IPS DF 6.9 (cell line): ENCODE data around the gene C11orf86.

Experiments used
- DNase-seq: peaks from one replicate; pipeline ENCODE4 v3.0.0-alpha.2; 2013; ENCODE audit warnings: low read depth, low spot score
- H3K27ac ChIP-seq: one replicate; pipeline ENCODE4 v1.5.1; 2013; ENCODE audit warnings: low read length, control low read depth
- H3K27me3 ChIP-seq: 2 replicates; pipeline ENCODE4 v1.6.1; 2013; ENCODE audit warnings: mild to moderate bottlenecking, low read length; ENCODE audit not compliant: control insufficient read depth, insufficient read depth
- H3K36me3 ChIP-seq: 2 replicates; pipeline ENCODE4 v1.6.1; 2013; ENCODE audit warnings: low read length; ENCODE audit not compliant: control insufficient read depth, insufficient read depth
- H3K4me1 ChIP-seq: 2 replicates; pipeline ENCODE4 v1.6.1; 2013; ENCODE audit warnings: low read length; ENCODE audit not compliant: control insufficient read depth, insufficient read depth
- H3K4me3 ChIP-seq: 2 replicates; pipeline ENCODE4 v1.5.1; 2013; ENCODE audit warnings: mild to moderate bottlenecking, low read length
- H3K9me3 ChIP-seq: 2 replicates; pipeline ENCODE4 v1.6.1; 2013; ENCODE audit warnings: low read length, inconsistent platforms; ENCODE audit not compliant: control insufficient read depth, insufficient read depth
- WGBS: extraction: QIAGEN DNeasy Blood & Tissue Kit; methylation state at CpG from one replicate; pipeline ENCODE4 v1.1.7; 2013; ENCODE audit warnings: mixed read lengths, missing lambda C conversion rate; ENCODE audit not compliant: insufficient read length, insufficient coverage; 5-methylcytosine and 5-hydroxymethylcytosine counted together

The C11orf86 gene

GRCh38 chr11:67010296-67010905 is 35.3 kb downstream of the C11orf86 start:
- DNase-seq, result no peak
- H3K4me1 ChIP-seq, result no peaks in the 10 kb centered on the region
- no peak overlapping the region for H3K4me3 ChIP-seq
- H3K9me3 ChIP-seq, result no peaks in the 10 kb centered on the region
- WGBS, result no CpG with 5 or more reads among the region's 7 CpGs
- H3K36me3 ChIP-seq, result no peaks in the 10 kb centered on the region; the same call in 1 of the 2 replicates
- H3K27ac ChIP-seq, result no peak overlapping the region
- H3K27me3 ChIP-seq, result no peaks in the 10 kb centered on the region

- Histone ChIP-seq H3K9me3 (no peaks in the 10 kb centered on the region), H3K27ac (no peak overlapping the region), H3K4me1 (no peaks in the 10 kb centered on the region), H3K4me3 (no peak overlapping the region), H3K27me3 (no peaks in the 10 kb centered on the region), H3K36me3 (no peaks in the 10 kb centered on the region; the same call in 1 of the 2 replicates)
- DNase-seq, result no peak
- no CpG with 5 or more reads among the region's 11 CpGs for WGBS
Observed at GRCh38 chr11:67013511-67014045, 38.5 kb downstream of the C11orf86 start.

- WGBS, result no CpG with 5 or more reads among the region's 7 CpGs
- H3K27ac ChIP-seq, result no peak overlapping the region
- H3K9me3 ChIP-seq, result no peaks in the 10 kb centered on the region
- no peak overlapping the region for H3K4me3 ChIP-seq
- no peak for DNase-seq
- H3K36me3 ChIP-seq, result no peaks in the 10 kb centered on the region; the same call in 1 of the 2 replicates
- H3K27me3 ChIP-seq, result no peaks in the 10 kb centered on the region
- H3K4me1 ChIP-seq, result no peaks in the 10 kb centered on the region
Observed at GRCh38 chr11:67014343-67014742, 39.2 kb downstream of the C11orf86 start.

GRCh38 chr11:67015048-67015447 is 39.9 kb downstream of the C11orf86 start:
- DNase-seq, result no peak
- no peak overlapping the region for H3K4me3 ChIP-seq
- no peaks in the 10 kb centered on the region for H3K27me3 ChIP-seq
- H3K27ac ChIP-seq, result no peak overlapping the region
- no peaks in the 10 kb centered on the region for H3K4me1 ChIP-seq
- no peaks in the 10 kb centered on the region for H3K9me3 ChIP-seq
- H3K36me3 ChIP-seq, result no peaks in the 10 kb centered on the region; the same call in 1 of the 2 replicates
- WGBS, result no CpG with 5 or more reads among the region's 8 CpGs

- Histone ChIP-seq H3K36me3 (no peaks in the 10 kb centered on the region; the same call in 1 of the 2 replicates), H3K27me3 (no peaks in the 10 kb centered on the region), H3K27ac (no peak overlapping the region), H3K4me1 (no peaks in the 10 kb centered on the region), H3K9me3 (no peaks in the 10 kb centered on the region), H3K4me3 (no peak overlapping the region)
- DNase-seq, result no peak
- no CpG with 5 or more reads among the region's 5 CpGs for WGBS
Observed at GRCh38 chr11:67016550-67016949, 41.4 kb downstream of the C11orf86 start.

- Histone ChIP-seq H3K27me3 (peaks cover 21% of the 10 kb centered on the region), H3K4me3 (no peak overlapping the region), H3K27ac (no peak overlapping the region), H3K36me3 (no peaks in the 10 kb centered on the region), H3K4me1 (peaks cover 2% of the 10 kb centered on the region; the same call in 1 of the 2 replicates), H3K9me3 (no peaks in the 10 kb centered on the region)
- no CpG with 5 or more reads among the region's 6 CpGs for WGBS
- DNase-seq, result no peak
Observed at GRCh38 chr11:67020949-67021348, 45.8 kb downstream of the C11orf86 start.

- Histone ChIP-seq H3K36me3 (no peaks in the 10 kb centered on the region), H3K27ac (no peak overlapping the region), H3K4me1 (peaks cover 2% of the 10 kb centered on the region; the same call in 1 of the 2 replicates), H3K9me3 (no peaks in the 10 kb centered on the region), H3K27me3 (peaks cover 21% of the 10 kb centered on the region), H3K4me3 (peak overlapping the region; percentile 29; the same call in 1 of the 2 replicates)
- DNase-seq, result no peak
- WGBS, result no CpG with 5 or more reads among the region's 20 CpGs
Observed at GRCh38 chr11:67022341-67022933, 47.3 kb downstream of the C11orf86 start.

- Histone ChIP-seq H3K27me3 (peaks cover 21% of the 10 kb centered on the region), H3K4me3 (peak within 1 kb of the TSS; percentile 29; the same call in 1 of the 2 replicates), H3K9me3 (no peaks in the 10 kb centered on the region), H3K36me3 (no peaks in the 10 kb centered on the region), H3K4me1 (peaks cover 2% of the 10 kb centered on the region; the same call in 1 of the 2 replicates), H3K27ac (no peak within 1 kb of the TSS)
- no CpG with 5 or more reads among the region's 118 CpGs for WGBS
- no peak for DNase-seq
Observed at GRCh38 chr11:67022961-67023956, 48.2 kb downstream of the C11orf86 start, which contains the start of gene SYT12. TSS of gene SYT12 (plus strand) at chr11:67023134. CDS start at chr11:67030145, 7,011 bp downstream.

- no peak for DNase-seq
- Histone ChIP-seq H3K9me3 (no peaks in the 10 kb centered on the region), H3K36me3 (no peaks in the 10 kb centered on the region), H3K4me1 (peaks cover 2% of the 10 kb centered on the region; the same call in 1 of the 2 replicates), H3K27ac (no peak overlapping the region), H3K27me3 (peaks cover 21% of the 10 kb centered on the region), H3K4me3 (peak overlapping the region; percentile 29; the same call in 1 of the 2 replicates)
- WGBS, result no CpG with 5 or more reads among the region's 6 CpGs
Observed at GRCh38 chr11:67023957-67024353, 48.9 kb downstream of the C11orf86 start.

GRCh38 chr11:67024410-67024809 is 49.3 kb downstream of the C11orf86 start:
- H3K9me3 ChIP-seq, result no peaks in the 10 kb centered on the region
- H3K36me3 ChIP-seq, result no peaks in the 10 kb centered on the region
- H3K27ac ChIP-seq, result no peak overlapping the region
- no CpG with 5 or more reads among the region's 5 CpGs for WGBS
- H3K27me3 ChIP-seq, result peaks cover 21% of the 10 kb centered on the region
- no peak for DNase-seq
- H3K4me1 ChIP-seq, result peaks cover 2% of the 10 kb centered on the region; the same call in 1 of the 2 replicates
- H3K4me3 ChIP-seq, result no peak overlapping the region
